VCaP (cell line): ENCODE measurements around the gene IL15.

Experiments
- H3K27ac ChIP-seq: fragments of 450-650 bp; 2 replicates; pipeline ENCODE4 v1.5.1; 2017
- CTCF ChIP-seq: fragments of 450-650 bp; conservative IDR thresholded peaks from 2 replicates; pipeline ENCODE4 v1.5.1; 2017; ENCODE audit warnings: mild to moderate bottlenecking, moderate library complexity

Gene IL15

GRCh38 chr4:141660880-141661279 lies 24.5 kb downstream of the IL15 start:
- no peak for TF ChIP-seq CTCF
- no peak overlapping the region for H3K27ac ChIP-seq

DNA sequence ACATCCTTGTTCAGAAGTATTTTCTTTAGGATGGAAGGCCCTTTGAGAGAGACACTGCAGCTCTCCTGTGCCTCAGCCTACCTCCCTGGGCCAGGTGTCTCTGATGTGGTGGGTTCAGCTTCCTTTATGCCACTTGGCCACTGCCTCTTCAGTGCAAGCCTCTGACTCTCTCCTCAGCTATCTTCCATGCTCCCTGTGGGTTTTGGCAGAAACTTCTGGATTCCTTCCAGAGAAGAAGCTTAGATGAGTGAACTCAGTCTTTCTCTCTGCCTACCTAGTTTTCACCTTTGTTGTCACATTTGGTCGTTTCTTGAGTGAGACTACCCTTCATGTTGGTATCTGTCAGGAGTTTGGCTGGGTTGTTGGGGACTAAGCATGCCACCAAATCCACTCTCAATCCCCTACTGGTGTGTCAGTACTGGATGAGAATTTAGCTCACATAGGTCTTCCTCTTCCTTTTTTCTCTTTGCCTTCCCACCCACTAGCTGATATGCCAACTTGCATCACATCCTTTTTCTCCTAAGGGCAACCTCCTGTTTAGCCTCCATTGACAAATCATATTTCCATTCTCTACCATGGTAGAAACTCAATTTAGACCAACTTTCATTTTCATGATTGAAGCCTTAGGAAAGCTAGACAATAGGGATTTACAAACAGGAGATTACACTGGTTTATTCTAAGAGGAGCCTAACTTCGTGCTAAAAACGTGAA lies 32.0 kb downstream of the IL15 start:
- TF ChIP-seq CTCF = no peak
- no peak overlapping the region for H3K27ac ChIP-seq

- no peak overlapping the region for H3K27ac ChIP-seq
- TF ChIP-seq CTCF = no peak
These were observed 33.1 kb downstream of the IL15 start for GRCh38 chr4:141669501-141669900.

- no peak for TF ChIP-seq CTCF
These were observed 39.0 kb downstream of the IL15 start for GRCh38 chr4:141675384-141675783.

GRCh38 chr4:141676087-141676670 lies 39.8 kb downstream of the IL15 start:
- no peak for TF ChIP-seq CTCF
- peak overlapping the region; percentile 38; the same call in 1 of the 2 replicates for H3K27ac ChIP-seq

More at GRCh38 chr4:141675384-141675783, 39.0 kb downstream of the IL15 start:
- peak overlapping the region; percentile 38; the same call in 1 of the 2 replicates for H3K27ac ChIP-seq

- H3K27ac ChIP-seq = peak overlapping the region; percentile 25
- no peak for TF ChIP-seq CTCF
These were observed 43.7 kb downstream of the IL15 start for GRCh38 chr4:141680060-141680459.

- no peak overlapping the region for H3K27ac ChIP-seq
- TF ChIP-seq CTCF = no peak
These were observed 48.4 kb downstream of the IL15 start for GRCh38 chr4:141684785-141685184.
